Measurements from ENCODE around the gene RNF5. TPM values are rescaled to one million over a fixed set of nuclear protein-coding genes. Genes with fewer than 3 reads are reported as not detected.
A peak's percentile ranks its signal among the peaks of the same experiment; 100 is the strongest.
"Not testable (repeated sequence)": the region's sequence is repeated elsewhere in the genome, so short reads cannot be mapped to it uniquely, and the experiment has no call there.

The RNF5 gene
- total RNA-seq, 3 donors from 2014 or later (not counting 1 experiment from before 2014, with no cell fraction given), result 35.1 to 39.2 (median 36.6) TPM

GRCh38 chr6:32187009-32187709 lies 9.0 kb downstream of the RNF5 start:
- 54% methylated on average over 11 of the region's 12 CpGs for WGBS (ENCODE audit: insufficient coverage)

GRCh38 chr6:32187725-32188380 lies 9.6 kb downstream of the RNF5 start:
- 94% methylated on average over 13 of the region's 18 CpGs for WGBS (ENCODE audit: insufficient coverage)
- DNase-seq; H3K27me3 ChIP-seq (ENCODE audit: control insufficient read depth, insufficient read depth, low read length); H3K4me3 ChIP-seq (ENCODE audit: low read length); H3K9me3 ChIP-seq (ENCODE audit: control insufficient read depth, insufficient read depth, low read length); H3K27me3 Mint-ChIP-seq (ENCODE audit: low read depth in 2 of 2); ATAC-seq; H3K27ac ChIP-seq (ENCODE audit: low read length); H3K9me3 Mint-ChIP-seq; intact Hi-C loops (cut with micrococcal nuclease): not testable (repeated sequence)
- peaks cover 58% of the 10 kb centered on the region for H3K4me1 ChIP-seq (ENCODE audit: control insufficient read depth, insufficient read depth, low read length)
- H3K27ac Mint-ChIP-seq, result peak overlapping the region; percentile 72 to 79
- H3K36me3 Mint-ChIP-seq, result peaks cover 19% of the 10 kb centered on the region
- H3K36me3 ChIP-seq (ENCODE audit: control insufficient read depth, insufficient read depth, low read length), result peaks cover 39% of the 10 kb centered on the region
- peak overlapping the region; percentile 25 for H3K4me3 Mint-ChIP-seq
- peaks cover 41 to 68% of the 10 kb centered on the region in 2 donors for H3K4me1 Mint-ChIP-seq

More at GRCh38 chr6:32187009-32187709, 9.0 kb downstream of the RNF5 start:
- no peak for TF ChIP-seq CTCF (IDR thresholded peaks at IDR 0.05)
- ATAC-seq (no peak), DNase-seq (no peak)
- H3K9me3 ChIP-seq (ENCODE audit: control insufficient read depth, insufficient read depth, low read length), result no peaks in the 10 kb centered on the region
- H3K27me3 ChIP-seq (ENCODE audit: control insufficient read depth, insufficient read depth, low read length), result no peaks in the 10 kb centered on the region
- H3K36me3 ChIP-seq (ENCODE audit: control insufficient read depth, insufficient read depth, low read length), result peaks cover 46% of the 10 kb centered on the region
- H3K27ac Mint-ChIP-seq, result peak overlapping the region; percentile 72 to 79
- peak overlapping the region; percentile 70 for H3K4me3 Mint-ChIP-seq
- no peaks in the 10 kb centered on the region for H3K9me3 Mint-ChIP-seq
- peaks cover 41 to 67% of the 10 kb centered on the region in 2 donors for H3K4me1 Mint-ChIP-seq
- peak overlapping the region; percentile 2 for H3K27ac ChIP-seq (ENCODE audit: low read length)
- no peak overlapping the region for H3K4me3 ChIP-seq (ENCODE audit: low read length)
- H3K36me3 Mint-ChIP-seq, result peaks cover 19% of the 10 kb centered on the region
- intact Hi-C loops (cut with micrococcal nuclease), result no loop called here
- H3K4me1 ChIP-seq (ENCODE audit: control insufficient read depth, insufficient read depth, low read length), result peaks cover 58% of the 10 kb centered on the region
- no peaks in the 10 kb centered on the region for H3K27me3 Mint-ChIP-seq (ENCODE audit: low read depth in 2 of 2)

GRCh38 chr6:32188381-32189068 lies 10.3 kb downstream of the RNF5 start:
- Histone ChIP-seq H3K4me3 (ENCODE audit: low read length) (peak overlapping the region; percentile 69), H3K27ac (ENCODE audit: low read length) (peak overlapping the region; percentile 99), H3K9me3 (ENCODE audit: control insufficient read depth, insufficient read depth, low read length) (no peaks in the 10 kb centered on the region), H3K36me3 (ENCODE audit: control insufficient read depth, insufficient read depth, low read length) (peaks cover 33% of the 10 kb centered on the region), H3K4me1 (ENCODE audit: control insufficient read depth, insufficient read depth, low read length) (peaks cover 65% of the 10 kb centered on the region), H3K27me3 (ENCODE audit: control insufficient read depth, insufficient read depth, low read length) (no peaks in the 10 kb centered on the region)
- H3K4me3 Mint-ChIP-seq, result peak overlapping the region; percentile 88
- H3K4me1 Mint-ChIP-seq, result peaks cover 46 to 74% of the 10 kb centered on the region in 2 donors
- H3K36me3 Mint-ChIP-seq, result peaks cover 19% of the 10 kb centered on the region
- no peaks in the 10 kb centered on the region for H3K9me3 Mint-ChIP-seq
- no peak for DNase-seq
- TF ChIP-seq CTCF (IDR thresholded peaks at IDR 0.05), result no peak
- peak overlapping the region; percentile 99 for H3K27ac Mint-ChIP-seq
- no peaks in the 10 kb centered on the region for H3K27me3 Mint-ChIP-seq (ENCODE audit: low read depth in 2 of 2)
- WGBS (ENCODE audit: insufficient coverage), result 61% methylated on average over 11 of the region's 13 CpGs
- ATAC-seq, result no peak
- intact Hi-C loops (cut with micrococcal nuclease), result no loop called here

Measured in natural killer cell (primary cell).